NCI-H510A treated with DMSO at 0.1 percent for 48 hours (cell line): Measurements from ENCODE around the gene GNS.
"Not testable (repeated sequence)": the region's sequence is repeated elsewhere in the genome, so short reads cannot be mapped to it uniquely, and the experiment has no call there.

Experiments used
- DNase-seq: peaks from one replicate; lab custom pipeline; 2025; lab: John Stamatoyannopoulos, UW

The GNS gene

GRCh38 chr12:64695550-64695949 lies 63.7 kb downstream of the GNS start:
- no peak for DNase-seq

- DNase-seq = no peak
Observed at GRCh38 chr12:64694130-64695040, 64.8 kb downstream of the GNS start.

- peak; percentile 90 for DNase-seq
Observed at GRCh38 chr12:64691795-64692583, 67.2 kb downstream of the GNS start.

- DNase-seq = peak; percentile 86
Observed at GRCh38 chr12:64691227-64691794, 67.9 kb downstream of the GNS start.

GRCh38 chr12:64690236-64690635 lies 69.0 kb downstream of the GNS start:
- DNase-seq = not testable (repeated sequence)

DNA sequence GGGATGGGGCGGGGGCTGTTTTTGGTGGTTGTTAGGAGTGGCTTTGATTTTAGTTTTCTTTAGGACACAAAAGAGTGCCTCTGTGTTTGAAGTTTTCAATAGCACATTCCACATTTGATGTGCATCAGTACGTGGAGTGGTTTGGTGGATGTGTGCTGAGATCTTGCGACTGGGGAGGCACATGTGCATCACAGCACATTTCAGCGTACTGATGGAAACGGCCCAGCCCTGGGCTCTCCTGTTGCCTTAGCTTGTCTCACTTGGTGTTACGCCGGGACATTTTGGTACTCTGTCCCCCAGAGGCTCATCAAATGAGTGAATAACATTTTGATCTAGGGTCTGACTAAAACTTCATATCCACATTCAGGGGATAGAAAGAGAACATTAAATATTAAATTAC lies 70.5 kb downstream of the GNS start:
- no peak for DNase-seq

- no peak for DNase-seq
Observed at GRCh38 chr12:64688219-64688618, 71.0 kb downstream of the GNS start.

DNA sequence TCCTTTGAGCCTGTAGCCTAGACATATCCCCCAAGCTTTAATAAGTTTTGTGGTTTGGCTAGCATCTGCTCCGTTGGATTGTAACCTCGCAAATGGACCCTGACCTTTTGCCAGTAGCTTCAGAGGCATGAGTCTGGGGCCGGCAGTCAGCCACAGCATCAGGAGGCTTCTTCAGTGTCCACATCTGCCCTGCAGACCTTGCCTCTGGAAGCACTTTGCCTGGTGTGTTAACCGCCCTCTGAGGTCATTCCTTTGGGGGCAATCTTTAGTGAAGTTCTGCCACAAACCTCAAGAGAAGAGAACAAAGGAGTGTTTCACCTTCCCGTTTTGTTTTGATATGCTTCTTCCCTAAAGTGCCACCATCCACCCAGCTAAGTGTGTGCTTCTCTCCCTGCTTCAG lies 71.4 kb downstream of the GNS start:
- DNase-seq = no peak

- no peak for DNase-seq
Observed at GRCh38 chr12:64685605-64686004, 73.6 kb downstream of the GNS start.

DNA sequence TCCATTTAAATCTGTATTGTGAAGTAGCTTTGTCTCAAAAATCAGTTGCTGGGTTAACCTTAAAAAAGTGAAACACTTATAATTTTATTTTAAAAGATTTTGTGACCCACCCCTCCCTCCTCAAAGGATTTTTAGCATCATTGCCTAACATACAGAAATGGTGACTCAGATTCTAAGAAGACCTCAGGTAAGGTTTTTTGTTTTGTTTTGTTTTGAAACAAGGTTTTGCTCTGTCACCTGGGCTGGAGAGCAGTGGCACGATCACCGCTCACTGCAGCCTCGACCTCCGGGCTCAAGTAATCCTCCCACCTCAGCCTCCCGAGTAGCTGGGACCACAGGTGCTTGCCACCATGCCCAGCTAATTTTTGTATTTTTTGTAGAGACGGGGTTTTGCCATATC lies 74.2 kb downstream of the GNS start:
- no peak for DNase-seq

DNA sequence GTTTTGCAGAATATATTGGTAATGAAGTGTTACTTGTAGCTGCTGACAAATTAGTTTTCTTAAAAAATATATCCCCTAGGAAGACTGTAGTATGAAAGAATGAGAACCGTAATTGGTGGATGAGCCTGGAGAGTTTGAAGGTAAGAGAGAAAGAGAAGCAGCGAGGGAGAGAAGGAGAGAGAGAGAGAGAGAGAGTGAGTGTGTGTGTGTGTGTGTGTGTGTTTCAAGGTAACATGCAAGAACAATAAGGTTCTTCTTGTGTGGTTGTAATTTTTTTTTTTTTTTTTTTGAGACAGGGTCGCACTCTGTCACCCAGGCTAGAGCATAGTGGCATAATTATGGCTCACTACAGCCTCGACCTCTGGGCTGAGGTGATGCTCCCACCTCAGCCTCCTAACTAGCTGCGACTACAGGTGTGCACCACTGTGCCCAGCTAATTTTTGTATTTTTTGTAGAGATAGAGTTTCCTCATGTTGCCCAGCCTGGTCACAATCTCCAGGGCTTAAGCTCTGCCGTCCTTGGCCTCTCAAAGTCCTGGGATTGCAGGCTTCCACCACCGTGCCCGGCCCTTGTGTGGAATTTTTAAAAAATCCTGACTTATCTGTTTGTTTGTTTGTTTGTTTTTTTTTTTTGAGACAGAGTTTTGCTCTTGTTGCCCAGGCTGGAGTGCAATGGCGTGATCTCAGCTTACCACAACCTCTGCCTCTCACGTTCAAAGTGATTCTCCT lies 75.2 kb downstream of the GNS start:
- no peak for DNase-seq

GRCh38 chr12:64682572-64683277 lies 76.5 kb downstream of the GNS start:
- DNase-seq = peak; percentile 84

- DNase-seq = no peak
Observed at GRCh38 chr12:64681200-64682052, 77.8 kb downstream of the GNS start.

DNA sequence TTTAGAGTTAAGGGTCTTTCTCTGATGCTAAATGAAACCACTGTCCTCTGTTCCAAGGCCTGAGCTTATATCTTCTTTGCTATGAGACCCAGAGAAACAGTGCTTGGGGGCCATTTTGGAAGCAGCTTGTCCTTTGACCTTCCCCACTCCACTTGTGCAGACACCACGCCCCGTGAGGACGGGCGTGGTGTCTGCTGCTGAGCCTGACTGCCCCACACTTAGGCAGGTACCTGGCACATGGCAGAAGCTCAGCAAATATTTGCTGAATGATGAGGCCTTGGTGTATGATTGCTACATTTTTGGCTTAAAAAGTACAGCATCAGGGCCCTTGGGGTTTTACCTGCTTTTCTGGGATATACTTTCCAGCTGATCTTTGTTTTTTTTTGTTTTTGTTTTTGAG lies 79.0 kb downstream of the GNS start:
- peak; percentile 38 for DNase-seq

- peak; percentile 86 for DNase-seq
Observed at GRCh38 chr12:64679487-64680001, 79.7 kb downstream of the GNS start.

GRCh38 chr12:64678835-64679234 lies 80.4 kb downstream of the GNS start:
- DNase-seq = no peak

- peak; percentile 46 for DNase-seq
Observed at GRCh38 chr12:64678248-64678647, 81.0 kb downstream of the GNS start.

- no peak for DNase-seq
Observed at GRCh38 chr12:64675795-64676194, 83.4 kb downstream of the GNS start.

DNA sequence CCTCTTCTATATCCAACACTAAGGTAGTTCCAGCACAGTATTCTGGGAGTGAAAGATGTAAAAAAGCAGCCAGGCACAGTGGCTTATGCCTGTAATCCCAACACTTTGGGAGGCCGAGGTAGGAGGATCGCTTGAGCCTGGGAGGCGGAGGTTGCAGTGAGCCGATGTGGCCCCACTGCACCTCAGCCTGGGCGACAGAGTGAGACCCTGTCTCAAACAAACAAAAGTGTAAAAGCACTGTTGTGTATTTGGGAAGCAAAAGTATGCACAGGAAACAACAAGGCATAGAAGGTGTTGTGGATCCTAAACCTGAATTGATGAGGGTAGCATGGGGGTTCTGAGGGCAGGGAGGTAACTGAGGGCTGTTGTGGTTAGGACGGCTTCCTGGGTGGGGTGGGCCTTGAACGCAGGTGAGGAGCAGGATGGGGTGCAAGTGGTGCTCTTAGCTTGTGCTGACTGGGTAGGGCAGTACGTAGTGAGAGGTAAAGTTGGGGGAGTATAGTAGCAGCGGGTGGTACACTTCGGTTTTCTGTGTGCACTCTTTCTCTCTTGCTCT lies 84.8 kb downstream of the GNS start:
- DNase-seq = no peak
